HG03520 (cell line): Measurements from ENCODE around the gene DNAJB5.

Source experiments
- ATAC-seq: cut with Tn5 transposase; IDR thresholded peaks from one replicate; pipeline ENCODE4 v1.9.1; 2021; ENCODE audit warnings: mild to moderate bottlenecking, moderate library complexity; ENCODE audit not compliant: unreplicated experiment

Gene DNAJB5

GRCh38 chr9:35044071-35044470 is 54.5 kb downstream of the DNAJB5 start:
- ATAC-seq, result no peak
